Heart right ventricle (tissue), 16 donors: ENCODE results near the gene CCDC197. TPM values are rescaled to one million over a fixed set of nuclear protein-coding genes. Genes with fewer than 3 reads are reported as not detected.

Experiments
- ATAC-seq, 8 donors: fragments of 200-7000 bp; cut with Tn5 transposase; one replicate each; pipeline ENCODE4 v1.9.1; 2020; ENCODE audit warnings: mild to moderate bottlenecking in 8 of 8, moderate library complexity in 8 of 8, moderate number of reproducible peaks in 1 of 8
- DNase-seq, 2 donors: peaks; one replicate each; pipeline ENCODE4 v3.0.0-alpha.2; 2020
- H3K27ac ChIP-seq, 10 donors: fragments of 200-600 bp; sonication (generic) in 2 of 10; one replicate each; pipeline versions ENCODE4 v1.5.0 to v1.8.0; 2020 to 2022; ENCODE audit warnings: mild to moderate bottlenecking in 3 of 10
- H3K27me3 ChIP-seq, 7 donors: fragments of 200-600 bp; one replicate each; pipeline ENCODE4 v1.8.0; 2021 to 2022; ENCODE audit warnings: mild to moderate bottlenecking in 2 of 7
- H3K36me3 ChIP-seq, 9 donors: fragments of 200-600 bp; sonication (generic) in 1 of 9; one replicate each; pipeline versions ENCODE4 v1.5.0 to v1.8.0; 2020 to 2022; ENCODE audit warnings: mild to moderate bottlenecking in 2 of 9
- H3K4me1 ChIP-seq, 9 donors: fragments of 200-600 bp; sonication (generic) in 1 of 9; one replicate each; pipeline versions ENCODE4 v1.5.0 to v1.8.0; 2020 to 2022; ENCODE audit warnings: mild to moderate bottlenecking in 4 of 9
- H3K4me3 ChIP-seq, 10 donors: fragments of 200-600 bp; sonication (generic) in 2 of 10; one replicate each; pipeline versions ENCODE4 v1.5.0 to v1.8.0; 2020 to 2022; ENCODE audit warnings: mild to moderate bottlenecking in 7 of 10, moderate library complexity in 2 of 10
- H3K9me3 ChIP-seq, 11 donors: fragments of 200-600 bp in 10 of 11; sonication (generic) in 2 of 11; one replicate each; pipeline versions ENCODE4 v1.5.0 to v1.8.0; 2013 to 2022; ENCODE audit warnings: mild to moderate bottlenecking in 2 of 11, control low read depth in 1 of 11, moderate library complexity in 1 of 11
- WGBS, 2 donors: extraction: QIAGEN DNeasy Blood & Tissue Kit; methylation state at CpG; one replicate each; pipeline ENCODE4 v1.1.7; 2013; ENCODE audit warnings: inconsistent platforms in 1 of 2; 5-methylcytosine and 5-hydroxymethylcytosine counted together
- intact Hi-C, 10 donors: fragments of 100-400 bp; cut with DNase I; formaldehyde crosslinking; loops; one replicate each; pipeline versions ENCODE4 v1.11.1 to v1.14.2; 2022
- polyA plus RNA-seq, 2 donors: library from polyadenylated mRNA; stranded (reverse); fragments of 200-250 nt; gene quantifications; one replicate each; pipeline ENCODE4 v1.2.3, GENCODE V29; 2013
- total RNA-seq, 10 donors: library from RNA; stranded (reverse); fragmentation: NEBNext Ultra II Directional in 3 of 10; extraction: Animal tissue kit (Norgen Biotek cat#: 25700) in 3 of 10; gene quantifications; one replicate each; pipeline versions ENCODE4 v1.2.1 to v1.2.4, GENCODE V29; 2021 to 2023
- TF ChIP-seq, protein P1 (sequence below), 9 donors: fragments of 200-600 bp; sonication (generic) in 2 of 9; IDR thresholded peaks; one replicate each; pipeline versions ENCODE4 v1.5.0 to v1.8.0; 2021 to 2022; ENCODE audit warnings: antibody characterized with exemption in 9 of 9, mild to moderate bottlenecking in 5 of 9, moderate library complexity in 1 of 9
- donor health status: Arrhythmogenic right ventricular cardiomyopathy.
- donor health status: ischemic (EF 13 %, LVEDD 7.1; RV severe dilation, severe dysfunction).
- donor health status: healthy with polysubstance abuse.
- donor health status: DM: no; HTN: yes; CAD: no.
- donor health status: DM: no; HTN: no; CAD: no.
- donor health status: ischemic (EF 25% LVEDD 6.9; RV normal size, moderate dysfunction).
- donor health status: ischemic (EF 25% LVEDD 5.7; RV mildly dilated, moderate dysfunction).
- donor health status: healthy.
- donor health status: DM: yes; HTN: yes; CAD: no.
- donor health status: Ischemic cardiomyopathy.
- donor health status: ischemic (EF 35%, LVEDD 5.7; RV mildly dilated, moderate dysfunction).
- donor health status: nonischemic (EF 11% LVEDD 7.7; RV severe dilation, severe dysfunction).
- donor health status: DM: yes; HTN: yes; CAD: no.
- donor health status: PGD.
- donor health status: ischemic (EF 29% LVEDD 5.4; RV normal size, mild dysfunction).
- donor health status: nonischemic (EF 23%, LVEDD 6.1; RV moderate dilation, normal function).

CCDC197 gene
- total and polyA plus RNA-seq, 12 donors: 0.40 to 1.6 (median 0.86) TPM; not detected in 2

DNA sequence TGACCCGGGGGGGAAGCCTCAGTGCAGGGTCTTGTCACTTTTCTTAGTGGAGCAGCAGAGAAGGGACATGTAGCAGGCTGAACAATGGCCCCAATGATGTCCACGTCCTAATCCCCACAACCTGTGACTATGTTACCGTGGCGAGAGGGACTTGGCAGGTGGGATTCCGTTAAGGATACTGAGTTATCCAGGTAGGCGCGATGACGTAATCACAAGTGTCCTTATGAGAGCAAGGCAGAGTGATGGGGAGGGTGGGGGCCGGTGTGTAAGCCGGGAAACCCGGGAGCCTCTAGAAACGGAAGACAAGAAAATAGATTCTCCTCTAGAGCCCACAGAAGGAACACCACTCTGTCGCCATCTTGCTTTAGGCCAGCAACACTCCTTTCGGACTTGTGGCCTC lies 33.5 kb downstream of the CCDC197 start:
- 85 to 90% methylated on average over 14 of the region's 14 CpGs for WGBS, 2 donors
- Histone ChIP-seq H3K9me3 (peaks cover 0 to 5% (median 0%) of the 10 kb centered on the region in 11 donors), H3K4me3 (no peak overlapping the region), H3K4me1 (peaks cover 0 to 28% (median 6%) of the 10 kb centered on the region in 9 donors), H3K36me3 (no peaks in the 10 kb centered on the region), H3K27me3 (no peaks in the 10 kb centered on the region), H3K27ac (no peak overlapping the region)
- intact Hi-C loops: no loop called here
- TF ChIP-seq, protein P1, sequence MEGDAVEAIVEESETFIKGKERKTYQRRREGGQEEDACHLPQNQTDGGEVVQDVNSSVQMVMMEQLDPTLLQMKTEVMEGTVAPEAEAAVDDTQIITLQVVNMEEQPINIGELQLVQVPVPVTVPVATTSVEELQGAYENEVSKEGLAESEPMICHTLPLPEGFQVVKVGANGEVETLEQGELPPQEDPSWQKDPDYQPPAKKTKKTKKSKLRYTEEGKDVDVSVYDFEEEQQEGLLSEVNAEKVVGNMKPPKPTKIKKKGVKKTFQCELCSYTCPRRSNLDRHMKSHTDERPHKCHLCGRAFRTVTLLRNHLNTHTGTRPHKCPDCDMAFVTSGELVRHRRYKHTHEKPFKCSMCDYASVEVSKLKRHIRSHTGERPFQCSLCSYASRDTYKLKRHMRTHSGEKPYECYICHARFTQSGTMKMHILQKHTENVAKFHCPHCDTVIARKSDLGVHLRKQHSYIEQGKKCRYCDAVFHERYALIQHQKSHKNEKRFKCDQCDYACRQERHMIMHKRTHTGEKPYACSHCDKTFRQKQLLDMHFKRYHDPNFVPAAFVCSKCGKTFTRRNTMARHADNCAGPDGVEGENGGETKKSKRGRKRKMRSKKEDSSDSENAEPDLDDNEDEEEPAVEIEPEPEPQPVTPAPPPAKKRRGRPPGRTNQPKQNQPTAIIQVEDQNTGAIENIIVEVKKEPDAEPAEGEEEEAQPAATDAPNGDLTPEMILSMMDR (IDR thresholded peaks at IDR 0.05): no peak
- ATAC-seq (no peak), DNase-seq (no peak)

DNA sequence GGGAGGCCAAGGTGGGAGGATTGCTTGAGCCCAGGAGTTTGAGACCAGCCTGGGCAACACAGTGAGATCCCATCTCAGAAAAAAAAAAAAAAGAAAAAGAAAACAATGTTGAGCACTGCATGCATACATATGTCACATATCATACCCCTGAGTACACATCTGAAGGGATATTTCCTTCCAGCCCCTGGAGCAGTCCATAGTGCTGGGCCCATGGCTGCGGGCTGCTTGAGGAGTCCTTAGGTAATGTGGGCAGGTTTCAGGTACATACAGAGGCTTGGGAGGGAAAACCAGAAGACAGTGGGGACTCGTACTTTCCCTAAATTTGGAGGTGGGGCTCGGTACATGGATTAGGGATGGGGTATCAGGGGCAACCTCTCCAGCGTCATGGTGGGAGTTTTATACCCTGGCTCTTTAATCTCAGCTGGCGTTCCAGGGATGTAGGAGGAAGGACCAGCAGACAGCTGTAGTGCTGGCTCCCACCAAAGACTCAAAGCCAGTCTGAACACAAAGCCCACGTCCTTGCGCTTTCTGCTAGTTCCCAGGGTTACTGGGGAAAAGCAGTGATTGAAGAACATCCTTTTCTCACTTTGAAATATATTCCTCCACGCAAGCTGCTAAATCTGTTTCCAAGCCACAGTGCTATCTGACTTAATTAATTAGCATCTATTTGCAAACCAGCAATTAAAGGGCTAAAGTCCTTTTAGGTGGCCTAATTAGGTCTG lies 34.2 kb downstream of the CCDC197 start:
- Histone ChIP-seq H3K9me3 (peaks cover 0 to 5% (median 0%) of the 10 kb centered on the region in 11 donors), H3K27ac (no peak overlapping the region), H3K27me3 (no peaks in the 10 kb centered on the region), H3K4me1 (peaks cover 0 to 28% (median 5%) of the 10 kb centered on the region in 9 donors), H3K4me3 (no peak overlapping the region), H3K36me3 (no peaks in the 10 kb centered on the region)
- ATAC-seq: no peak
- DNase-seq: no peak
- intact Hi-C loops: no loop called here
- TF ChIP-seq, protein P1 (IDR thresholded peaks at IDR 0.05): no peak
- 93% methylated on average over 8 of the region's 8 CpGs for WGBS, 2 donors

DNA sequence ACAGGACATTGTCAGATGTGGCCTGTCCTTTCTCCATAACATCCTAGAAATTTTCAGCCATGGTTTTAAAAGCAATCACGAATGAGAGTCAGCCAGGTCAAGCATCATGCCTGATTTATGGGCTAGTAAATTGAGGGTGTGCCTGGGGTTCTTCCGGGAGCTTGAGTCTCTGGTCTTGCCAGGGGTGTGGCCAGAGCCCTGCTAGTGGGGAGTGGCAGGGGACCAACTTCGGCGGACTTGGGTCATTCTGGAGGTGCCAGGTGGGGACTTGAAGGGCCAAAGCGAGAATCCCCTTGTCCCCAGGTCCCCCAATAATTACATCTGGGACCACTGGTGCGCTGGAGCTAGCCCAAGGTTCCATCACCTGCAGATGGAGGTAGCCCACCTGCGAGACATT lies 34.8 kb downstream of the CCDC197 start:
- Histone ChIP-seq H3K27me3 (no peaks in the 10 kb centered on the region), H3K9me3 (peaks cover 0 to 5% (median 0%) of the 10 kb centered on the region in 11 donors), H3K4me1 (peaks cover 0 to 24% (median 1%) of the 10 kb centered on the region in 9 donors), H3K36me3 (no peaks in the 10 kb centered on the region), H3K27ac (no peak overlapping the region), H3K4me3 (no peak overlapping the region)
- intact Hi-C loops: no loop called here
- TF ChIP-seq, protein P1 (IDR thresholded peaks at IDR 0.05): no peak
- no peak for DNase-seq
- ATAC-seq: no peak
- 82 to 93% methylated on average over 7 of the region's 7 CpGs for WGBS, 2 donors

DNA sequence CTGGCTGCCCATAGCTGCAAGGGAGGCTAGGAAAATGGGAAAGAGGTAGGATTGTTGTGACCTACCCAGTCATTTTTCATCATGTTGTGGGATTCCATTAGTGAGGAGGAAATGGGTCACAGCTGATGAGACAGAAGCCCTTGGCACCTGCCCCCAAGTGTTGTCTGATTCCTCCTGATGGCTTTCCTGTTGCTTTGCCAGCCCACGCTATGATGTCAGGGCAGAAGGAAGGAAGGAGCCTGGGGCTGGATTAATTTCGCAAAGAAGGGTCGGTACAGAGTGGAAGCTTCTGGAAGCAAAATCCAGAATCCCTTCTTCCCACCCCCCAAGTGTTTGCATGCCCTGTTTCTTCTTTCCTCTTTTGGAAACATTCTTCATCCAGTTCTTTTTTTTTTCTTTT lies 37.8 kb downstream of the CCDC197 start:
- H3K27ac ChIP-seq: no peak overlapping the region
- DNase-seq (no peak), ATAC-seq (no peak)
- no peaks in the 10 kb centered on the region for H3K36me3 ChIP-seq
- peaks cover 0 to 14% (median 0%) of the 10 kb centered on the region in 9 donors for H3K4me1 ChIP-seq
- intact Hi-C loops: loop anchor here in 6 of 10 donors (5.0 kb wide), 4 partner anchors 42 to 147 kb away; partner anchors contain the start of gene IFI27L2 (in 1 of the 6)
- WGBS, 2 donors: 78 to 83% methylated on average over 3 of the region's 3 CpGs
- H3K27me3 ChIP-seq: no peaks in the 10 kb centered on the region
- TF ChIP-seq, protein P1 (IDR thresholded peaks at IDR 0.05): no peak
- peaks cover 0 to 5% (median 0%) of the 10 kb centered on the region in 11 donors for H3K9me3 ChIP-seq
- H3K4me3 ChIP-seq: no peak overlapping the region
